ENCODE measurements around the gene CD68. TPM values are rescaled to one million over a fixed set of nuclear protein-coding genes. Genes with fewer than 3 reads are reported as not detected.

The CD68 gene
- polyA plus RNA-seq, 1 donor: 25.6 TPM

DNA sequence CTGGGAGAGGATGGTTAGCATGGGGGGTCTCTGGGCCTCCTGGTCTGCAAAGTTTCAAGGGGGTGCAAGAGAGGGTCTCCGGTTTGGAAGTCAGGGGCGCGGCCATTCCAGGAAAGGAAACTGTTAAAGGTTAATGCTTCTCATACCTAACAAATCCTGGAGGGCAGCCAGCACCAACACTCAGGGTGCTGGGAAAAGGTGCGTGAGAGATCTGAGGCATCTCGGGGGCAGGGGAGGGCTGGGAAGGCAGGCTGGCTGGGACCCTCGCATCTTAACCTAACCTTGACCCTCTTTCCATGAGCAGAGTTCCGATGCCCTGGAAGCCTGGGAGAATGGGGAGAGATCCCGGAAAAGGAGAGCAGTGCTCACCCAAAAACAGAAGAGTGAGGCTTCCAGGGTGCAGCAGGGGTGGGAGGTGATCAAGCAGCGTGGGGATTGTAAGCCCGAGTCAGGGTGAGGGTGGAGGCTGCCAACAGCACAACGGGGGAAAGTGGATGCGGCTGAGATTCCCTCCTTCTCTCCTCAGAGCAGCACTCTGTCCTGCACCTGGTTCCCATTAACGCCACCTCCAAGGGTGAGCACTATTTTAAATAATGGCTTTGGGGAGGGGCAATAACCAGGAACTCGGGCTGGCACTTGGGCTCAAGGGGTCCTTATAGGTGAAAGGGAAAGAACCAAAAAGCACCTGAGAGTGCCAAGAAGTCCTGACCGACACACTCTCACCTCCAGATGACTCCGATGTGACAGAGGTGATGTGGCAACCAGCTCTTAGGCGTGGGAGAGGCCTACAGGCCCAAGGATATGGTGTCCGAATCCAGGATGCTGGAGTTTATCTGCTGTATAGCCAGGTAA lies 19.9 kb upstream of the CD68 start:
- no peak for DNase-seq (ENCODE audit: low read depth)

DNA sequence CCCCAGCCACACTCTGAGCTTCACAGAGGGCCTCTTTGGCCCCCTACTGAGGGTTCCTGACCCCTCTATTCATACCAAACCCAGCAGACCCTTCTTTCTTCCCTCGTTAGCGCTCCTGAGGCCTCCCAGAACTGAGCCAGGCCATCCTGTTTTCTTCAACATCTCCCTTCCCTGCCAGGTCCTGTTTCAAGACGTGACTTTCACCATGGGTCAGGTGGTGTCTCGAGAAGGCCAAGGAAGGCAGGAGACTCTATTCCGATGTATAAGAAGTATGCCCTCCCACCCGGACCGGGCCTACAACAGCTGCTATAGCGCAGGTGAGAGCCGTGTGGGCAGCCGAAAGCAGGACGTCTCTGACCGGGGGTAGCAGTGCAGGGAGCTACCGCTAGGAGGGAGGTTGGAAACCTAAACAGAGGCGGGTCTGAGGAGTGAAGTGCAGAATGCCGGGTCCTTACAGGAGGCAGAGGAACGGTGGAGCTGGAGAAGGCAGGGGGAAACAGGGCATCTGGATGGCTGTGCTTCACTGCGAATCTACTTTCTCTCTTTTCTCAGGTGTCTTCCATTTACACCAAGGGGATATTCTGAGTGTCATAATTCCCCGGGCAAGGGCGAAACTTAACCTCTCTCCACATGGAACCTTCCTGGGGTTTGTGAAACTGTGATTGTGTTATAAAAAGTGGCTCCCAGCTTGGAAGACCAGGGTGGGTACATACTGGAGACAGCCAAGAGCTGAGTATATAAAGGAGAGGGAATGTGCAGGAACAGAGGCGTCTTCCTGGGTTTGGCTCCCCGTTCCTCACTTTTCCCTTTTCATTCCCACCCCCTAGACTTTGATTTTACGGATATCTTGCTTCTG lies 19.0 kb upstream of the CD68 start:
- no peak for DNase-seq (ENCODE audit: low read depth)

DNA sequence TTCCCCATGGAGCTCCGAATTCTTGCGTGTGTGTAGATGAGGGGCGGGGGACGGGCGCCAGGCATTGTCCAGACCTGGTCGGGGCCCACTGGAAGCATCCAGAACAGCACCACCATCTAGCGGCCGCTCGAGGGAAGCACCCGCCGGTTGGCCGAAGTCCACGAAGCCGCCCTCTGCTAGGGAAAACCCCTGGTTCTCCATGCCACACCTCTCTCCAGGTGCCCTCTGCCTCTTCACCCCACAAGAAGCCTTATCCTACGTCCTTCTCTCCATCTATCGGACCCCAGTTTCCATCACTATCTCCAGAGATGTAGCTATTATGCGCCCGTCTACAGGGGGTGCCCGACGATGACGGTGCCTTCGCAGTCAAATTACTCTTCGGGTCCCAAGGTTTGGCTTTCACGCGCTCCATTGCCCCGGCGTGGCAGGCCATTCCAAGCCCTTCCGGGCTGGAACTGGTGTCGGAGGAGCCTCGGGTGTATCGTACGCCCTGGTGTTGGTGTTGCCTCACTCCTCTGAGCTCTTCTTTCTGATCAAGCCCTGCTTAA lies 18.3 kb upstream of the CD68 start:
- DNase-seq (ENCODE audit: low read depth): no peak

DNA sequence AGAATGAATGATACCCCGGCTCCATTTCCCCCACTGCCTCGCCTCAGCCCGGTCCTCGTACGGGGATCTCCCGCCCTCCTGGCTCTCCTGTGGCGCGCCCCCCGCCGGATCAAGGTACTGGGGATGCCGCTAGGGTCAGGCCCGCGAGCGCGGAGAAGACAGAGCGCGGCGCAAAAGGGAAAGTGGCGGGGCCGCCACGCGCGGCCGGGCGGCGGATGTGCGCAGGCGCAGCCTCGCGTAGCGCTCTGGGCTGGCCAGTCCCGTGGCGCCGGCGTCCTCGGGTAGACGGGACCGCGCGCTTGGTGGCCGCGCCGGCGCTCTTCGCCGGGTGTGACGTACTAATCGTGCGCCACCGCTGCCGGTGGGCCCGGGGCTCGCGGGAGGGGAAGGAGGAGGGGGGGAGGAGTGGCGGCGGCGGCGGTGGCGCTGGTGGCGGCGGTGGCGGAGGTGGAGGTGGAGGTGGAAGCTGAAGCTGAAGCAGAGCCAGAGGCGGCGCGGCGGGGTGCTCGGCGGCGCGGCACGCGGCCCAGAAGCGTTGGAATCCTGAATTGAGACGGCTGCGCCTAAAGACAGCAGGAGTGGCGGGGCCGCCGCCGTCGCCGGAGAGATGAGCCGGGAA lies 17.7 kb upstream of the CD68 start, which contains the start of gene SENP3:
Gene SENP3 (plus strand): TSS at position 331 of the 619 bp plus-strand sequence. CDS start 1,158 bp downstream, outside the sequence.
- DNase-seq (ENCODE audit: low read depth): no peak

DNA sequence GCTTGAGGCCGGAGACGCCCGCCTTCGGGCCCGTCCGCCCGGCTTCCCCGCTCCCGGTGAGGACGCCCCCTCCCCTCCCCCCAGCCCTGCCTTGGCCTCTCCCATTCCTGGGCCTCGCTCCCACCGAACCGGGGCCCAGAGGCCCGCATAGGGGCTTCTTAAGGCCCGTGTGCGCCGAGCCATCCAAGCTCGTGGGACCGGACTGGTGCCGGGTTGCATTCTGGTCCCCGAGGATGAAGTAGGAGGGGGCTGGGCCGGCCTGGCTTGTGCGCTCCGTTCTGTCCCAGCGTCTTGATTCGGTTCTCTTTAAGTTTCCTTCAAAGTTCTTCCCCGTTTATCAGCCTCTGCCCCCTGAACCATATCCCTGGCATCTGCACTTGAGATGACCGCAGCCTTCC lies 17.2 kb upstream of the CD68 start:
- DNase-seq (ENCODE audit: low read depth): no peak

DNA sequence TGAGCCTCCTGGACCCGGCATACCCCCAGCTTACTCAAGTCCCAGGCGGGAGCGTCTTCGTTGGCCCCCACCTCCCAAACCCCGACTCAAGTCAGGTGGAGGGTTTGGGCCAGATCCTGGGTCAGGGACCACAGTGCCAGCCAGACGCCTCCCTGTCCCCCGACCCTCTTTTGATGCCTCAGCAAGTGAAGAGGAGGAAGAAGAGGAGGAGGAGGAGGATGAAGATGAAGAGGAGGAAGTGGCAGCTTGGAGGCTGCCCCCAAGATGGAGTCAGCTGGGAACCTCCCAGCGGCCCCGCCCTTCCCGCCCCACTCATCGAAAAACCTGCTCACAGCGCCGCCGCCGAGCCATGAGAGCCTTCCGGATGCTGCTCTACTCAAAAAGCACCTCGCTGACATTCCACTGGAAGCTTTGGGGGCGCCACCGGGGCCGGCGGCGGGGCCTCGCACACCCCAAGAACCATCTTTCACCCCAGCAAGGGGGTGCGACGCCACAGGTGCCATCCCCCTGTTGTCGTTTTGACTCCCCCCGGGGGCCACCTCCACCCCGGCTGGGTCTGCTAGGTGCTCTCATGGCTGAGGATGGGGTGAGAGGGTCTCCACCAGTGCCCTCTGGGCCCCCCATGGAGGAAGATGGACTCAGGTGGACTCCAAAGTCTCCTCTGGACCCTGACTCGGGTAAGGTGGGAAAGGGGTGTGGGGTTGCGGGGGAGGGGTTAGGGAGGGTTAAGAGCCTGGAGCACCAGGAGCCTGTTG lies 16.1 kb upstream of the CD68 start:
- DNase-seq (ENCODE audit: low read depth): no peak

DNA sequence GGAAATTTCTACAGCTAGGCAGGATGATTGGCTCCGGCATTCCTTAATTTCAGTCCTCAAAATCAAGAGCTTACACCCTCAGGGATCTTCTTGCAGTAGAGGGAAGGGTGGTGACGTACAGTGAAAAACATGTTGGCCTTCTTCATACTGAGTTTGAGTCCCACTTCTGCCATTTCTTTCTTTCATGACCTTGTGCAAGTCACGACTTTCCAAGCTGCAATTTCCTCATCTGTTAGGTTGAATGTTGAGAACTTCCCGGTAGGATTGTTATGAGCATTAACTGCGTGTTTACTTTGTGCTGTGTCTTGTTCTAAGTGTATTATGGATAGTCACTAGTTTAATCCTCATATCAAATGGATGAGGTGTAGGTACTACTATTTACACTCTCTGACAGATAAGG lies 9.9 kb upstream of the CD68 start:
- DNase-seq (ENCODE audit: low read depth): no peak

DNA sequence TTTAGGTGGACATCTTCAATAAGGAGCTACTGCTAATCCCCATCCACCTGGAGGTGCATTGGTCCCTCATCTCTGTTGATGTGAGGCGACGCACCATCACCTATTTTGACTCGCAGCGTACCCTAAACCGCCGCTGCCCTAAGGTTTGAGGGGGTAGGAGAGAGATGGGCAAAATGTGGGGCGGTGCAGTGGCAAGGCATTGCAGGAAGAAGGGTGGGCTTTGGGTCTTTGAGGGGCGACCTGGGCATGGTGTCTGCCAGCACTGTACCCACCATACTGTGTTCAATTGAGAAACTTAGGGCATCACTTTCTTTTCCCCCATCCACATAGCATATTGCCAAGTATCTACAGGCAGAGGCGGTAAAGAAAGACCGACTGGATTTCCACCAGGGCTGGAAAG lies 9.1 kb upstream of the CD68 start:
- no peak for DNase-seq (ENCODE audit: low read depth)

DNA sequence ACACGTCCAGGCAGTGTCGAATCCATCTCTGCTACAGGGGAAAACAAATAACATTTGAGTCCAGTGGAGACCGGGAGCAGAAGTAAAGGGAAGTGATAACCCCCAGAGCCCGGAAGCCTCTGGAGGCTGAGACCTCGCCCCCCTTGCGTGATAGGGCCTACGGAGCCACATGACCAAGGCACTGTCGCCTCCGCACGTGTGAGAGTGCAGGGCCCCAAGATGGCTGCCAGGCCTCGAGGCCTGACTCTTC lies 7.2 kb upstream of the CD68 start:
- no peak for DNase-seq (ENCODE audit: low read depth)

DNA sequence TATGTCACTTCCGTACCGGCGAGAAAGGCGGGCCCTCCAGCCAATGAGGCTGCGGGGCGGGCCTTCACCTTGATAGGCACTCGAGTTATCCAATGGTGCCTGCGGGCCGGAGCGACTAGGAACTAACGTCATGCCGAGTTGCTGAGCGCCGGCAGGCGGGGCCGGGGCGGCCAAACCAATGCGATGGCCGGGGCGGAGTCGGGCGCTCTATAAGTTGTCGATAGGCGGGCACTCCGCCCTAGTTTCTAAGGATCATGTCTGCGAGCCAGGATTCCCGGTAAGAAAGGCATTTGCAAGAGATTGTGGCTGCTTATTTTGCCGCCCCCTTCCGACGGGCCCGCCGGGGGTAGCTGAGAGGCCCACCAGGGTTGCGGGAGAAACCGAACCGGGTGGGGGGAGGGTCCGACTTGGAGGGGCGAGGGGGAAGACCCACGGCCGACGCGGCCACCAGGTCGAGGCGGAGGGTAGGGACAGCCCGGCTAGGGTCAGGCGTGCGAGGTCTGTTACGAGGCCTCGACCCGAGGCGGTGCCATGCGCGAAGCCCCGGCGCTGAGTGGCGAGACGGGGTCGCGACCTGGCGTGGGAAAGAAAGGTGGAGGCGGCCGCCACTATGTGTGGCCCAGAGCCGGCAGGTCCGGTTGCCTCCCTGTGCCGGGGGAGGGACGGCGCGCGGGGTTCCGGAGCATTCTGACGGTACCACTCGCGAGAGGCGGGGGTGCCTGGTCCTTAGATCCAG lies 6.7 kb upstream of the CD68 start:
- peak; percentile 96 for DNase-seq (ENCODE audit: low read depth)

DNA sequence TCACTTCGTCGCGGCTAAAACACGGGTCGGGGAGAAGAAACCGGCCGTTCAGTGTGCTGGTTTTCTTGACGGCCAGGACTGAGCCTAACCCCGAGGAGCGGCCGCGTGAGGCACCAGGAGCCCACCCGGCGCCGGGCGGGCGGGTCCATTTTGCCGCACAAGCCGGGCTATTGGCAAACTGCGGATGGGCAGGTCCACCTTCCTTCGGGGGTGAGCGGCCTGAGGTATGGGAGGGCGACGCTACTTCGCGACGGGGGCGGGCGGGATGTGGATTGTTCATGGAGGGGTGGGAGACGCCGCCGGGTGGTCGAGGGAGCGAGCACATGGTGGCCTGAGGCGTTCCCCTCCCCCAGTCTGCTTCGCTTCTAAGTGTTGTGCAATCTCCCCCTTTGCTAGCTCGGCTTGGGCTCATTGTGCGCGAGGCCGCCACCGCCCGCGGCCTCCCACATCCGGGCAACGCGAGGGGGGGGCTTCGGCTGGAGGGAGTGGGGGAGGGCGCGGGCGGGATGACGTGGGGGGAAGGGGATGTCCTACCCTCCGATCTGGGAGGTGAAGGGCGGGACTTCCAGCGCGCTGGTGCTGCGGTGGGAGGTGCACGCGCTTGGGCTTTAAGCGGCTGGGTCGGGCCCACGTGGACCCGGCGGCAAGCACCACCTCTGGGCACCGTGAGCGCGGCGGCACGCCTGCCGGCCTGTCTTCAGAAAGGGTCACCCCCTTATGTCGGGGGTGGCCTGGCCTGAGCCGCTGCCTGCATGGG lies 5.9 kb upstream of the CD68 start:
- DNase-seq (ENCODE audit: low read depth): no peak

DNA sequence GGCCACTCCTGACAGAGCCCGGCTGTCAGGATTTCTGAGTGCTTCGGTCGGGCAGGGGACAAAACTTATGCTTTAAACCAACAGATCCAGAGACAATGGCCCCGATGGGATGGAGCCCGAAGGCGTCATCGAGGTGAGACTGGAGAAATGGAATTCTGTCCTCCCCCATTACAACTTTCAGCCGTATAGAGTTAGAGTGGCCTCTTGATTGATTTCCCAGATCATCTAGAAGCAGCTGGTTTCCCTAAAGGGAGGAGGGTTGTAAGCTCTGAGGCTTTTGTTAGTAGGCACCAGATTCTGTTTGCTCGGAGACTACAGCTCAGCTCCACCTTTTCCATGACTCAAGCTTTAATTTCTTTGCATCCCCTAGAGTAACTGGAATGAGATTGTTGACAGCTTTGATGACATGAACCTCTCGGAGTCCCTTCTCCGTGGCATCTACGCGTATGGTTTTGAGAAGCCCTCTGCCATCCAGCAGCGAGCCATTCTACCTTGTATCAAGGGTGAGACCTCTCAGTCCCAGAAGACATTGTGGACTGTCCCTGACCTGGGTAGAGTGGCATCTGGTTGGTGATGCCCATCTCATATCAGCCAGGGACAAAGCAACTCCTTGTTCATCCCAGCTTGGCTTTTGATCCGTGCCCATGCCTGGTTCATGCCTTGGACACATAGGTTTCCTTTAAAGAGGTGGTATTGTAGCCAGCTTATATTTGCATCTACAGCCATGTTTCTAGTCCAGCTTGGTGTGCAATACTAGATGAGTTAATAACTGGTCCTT lies 5.1 kb upstream of the CD68 start:
- DNase-seq (ENCODE audit: low read depth): no peak

DNA sequence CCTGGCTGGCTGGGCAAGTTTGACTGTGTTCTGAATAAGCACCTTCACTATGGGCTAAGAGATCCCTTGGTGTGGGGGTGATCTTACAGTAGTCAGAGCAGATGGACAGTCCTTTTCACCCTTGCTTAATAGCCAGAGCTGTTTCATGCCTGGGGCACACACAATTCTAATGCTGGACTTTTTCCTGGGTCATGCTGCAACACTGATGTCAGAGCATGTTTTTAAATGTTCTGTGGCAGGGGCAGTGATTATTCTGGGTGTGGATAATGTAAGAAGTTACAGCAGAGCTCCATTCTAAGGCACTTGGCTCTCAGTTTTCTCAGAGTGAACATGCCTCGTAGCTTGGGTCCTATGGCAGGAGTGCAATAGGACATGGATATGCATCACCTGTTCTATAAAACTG lies 4.0 kb upstream of the CD68 start:
- DNase-seq (ENCODE audit: low read depth): no peak

DNA sequence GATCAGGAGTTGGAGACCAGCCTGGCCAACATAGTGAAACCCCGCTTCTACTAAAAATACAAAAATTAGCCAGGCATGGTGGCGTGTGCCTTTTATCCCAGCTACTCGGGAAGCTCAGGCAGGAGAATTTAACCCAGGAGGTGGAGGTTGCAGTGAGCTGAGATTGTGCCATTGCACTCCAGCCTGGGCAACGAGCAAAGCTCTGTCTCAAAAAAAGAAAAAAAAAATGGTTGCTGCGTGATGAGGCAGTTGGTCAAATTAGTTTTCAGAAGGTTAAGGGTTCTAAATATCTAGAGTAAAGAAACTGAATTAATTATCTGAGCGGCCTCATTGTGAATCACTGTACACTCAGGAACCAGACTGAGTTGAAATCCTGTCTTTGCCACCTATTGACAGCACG lies 3.5 kb upstream of the CD68 start:
- DNase-seq (ENCODE audit: low read depth): no peak

DNA sequence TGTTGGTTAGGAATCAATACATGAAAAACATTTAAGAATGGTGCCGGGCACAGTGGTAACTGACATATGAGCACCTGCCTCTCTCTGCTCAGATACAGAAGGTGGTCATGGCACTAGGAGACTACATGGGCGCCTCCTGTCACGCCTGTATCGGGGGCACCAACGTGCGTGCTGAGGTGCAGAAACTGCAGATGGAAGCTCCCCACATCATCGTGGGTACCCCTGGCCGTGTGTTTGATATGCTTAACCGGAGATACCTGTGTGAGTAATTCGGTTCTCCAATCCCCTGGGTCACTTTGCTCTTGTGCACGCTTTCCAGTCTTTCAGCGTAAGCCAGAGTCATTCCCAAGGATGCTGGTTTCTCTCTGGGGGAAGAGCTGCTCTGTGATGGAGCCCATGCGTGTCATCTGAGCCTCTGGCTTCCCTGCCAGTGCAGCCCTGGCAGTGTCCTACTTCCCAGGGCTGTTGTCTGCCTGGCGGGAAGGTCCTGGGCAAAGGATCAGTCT lies 3.0 kb upstream of the CD68 start:
- no peak for DNase-seq (ENCODE audit: low read depth)

DNA sequence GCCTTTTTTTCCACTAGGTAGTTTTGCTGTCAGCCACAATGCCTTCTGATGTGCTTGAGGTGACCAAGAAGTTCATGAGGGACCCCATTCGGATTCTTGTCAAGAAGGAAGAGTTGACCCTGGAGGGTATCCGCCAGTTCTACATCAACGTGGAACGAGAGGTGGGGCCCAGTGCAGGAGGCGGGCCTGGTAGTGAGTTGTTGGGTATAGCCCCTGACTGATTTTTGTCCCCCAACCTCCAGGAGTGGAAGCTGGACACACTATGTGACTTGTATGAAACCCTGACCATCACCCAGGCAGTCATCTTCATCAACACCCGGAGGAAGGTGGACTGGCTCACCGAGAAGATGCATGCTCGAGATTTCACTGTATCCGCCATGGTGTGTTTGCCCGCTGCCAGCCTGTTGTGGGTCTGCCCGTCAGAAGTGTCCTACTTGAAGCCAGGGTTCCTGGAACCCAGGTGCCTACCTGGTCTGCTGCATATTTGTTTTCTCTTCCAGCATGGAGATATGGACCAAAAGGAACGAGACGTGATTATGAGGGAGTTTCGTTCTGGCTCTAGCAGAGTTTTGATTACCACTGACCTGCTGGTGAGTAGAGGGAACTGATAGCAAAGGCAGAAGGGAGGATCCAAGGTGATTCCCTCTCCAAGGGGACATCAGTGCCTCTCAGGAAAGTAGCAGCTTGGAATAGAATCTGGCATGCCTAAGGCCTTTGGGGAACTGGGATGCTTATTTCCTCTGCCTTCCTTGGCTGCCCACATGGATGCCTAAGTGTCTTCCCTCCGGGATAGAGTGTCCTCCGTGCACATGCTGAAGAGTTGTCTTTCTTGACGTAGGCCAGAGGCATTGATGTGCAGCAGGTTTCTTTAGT lies 1.9 kb upstream of the CD68 start:
- DNase-seq (ENCODE audit: low read depth): no peak

DNA sequence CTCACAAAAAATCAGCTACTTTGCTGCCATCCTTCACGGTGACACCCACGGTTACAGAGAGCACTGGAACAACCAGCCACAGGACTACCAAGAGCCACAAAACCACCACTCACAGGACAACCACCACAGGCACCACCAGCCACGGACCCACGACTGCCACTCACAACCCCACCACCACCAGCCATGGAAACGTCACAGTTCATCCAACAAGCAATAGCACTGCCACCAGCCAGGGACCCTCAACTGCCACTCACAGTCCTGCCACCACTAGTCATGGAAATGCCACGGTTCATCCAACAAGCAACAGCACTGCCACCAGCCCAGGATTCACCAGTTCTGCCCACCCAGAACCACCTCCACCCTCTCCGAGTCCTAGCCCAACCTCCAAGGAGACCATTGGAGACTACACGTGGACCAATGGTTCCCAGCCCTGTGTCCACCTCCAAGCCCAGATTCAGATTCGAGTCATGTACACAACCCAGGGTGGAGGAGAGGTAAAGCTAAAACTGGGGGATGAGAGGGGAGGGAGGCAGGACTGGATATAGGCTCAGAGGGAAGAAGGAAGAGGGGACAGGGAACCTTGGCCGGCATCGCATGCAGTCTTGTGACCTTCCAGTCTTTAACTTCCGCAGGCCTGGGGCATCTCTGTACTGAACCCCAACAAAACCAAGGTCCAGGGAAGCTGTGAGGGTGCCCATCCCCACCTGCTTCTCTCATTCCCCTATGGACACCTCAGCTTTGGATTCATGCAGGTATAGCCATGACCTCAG lies 581 bp downstream of the CD68 start:
- no peak for DNase-seq (ENCODE audit: low read depth)

Measured in forelimb muscle (tissue), 1 donor.